Kidney glomerular epithelial cell (primary cell): Measurements from ENCODE around the gene HBA1.
"Not testable (repeated sequence)": the region's sequence is repeated elsewhere in the genome, so short reads cannot be mapped to it uniquely, and the experiment has no call there.

ENCODE experiments used
- DNase-seq: peaks from one replicate; lab custom pipeline; 2025; lab: John Stamatoyannopoulos, UW

HBA1 gene

GRCh38 chr16:175011-175949 is 1.2 kb upstream of the HBA1 start:
- no peak for DNase-seq

- not testable (repeated sequence) for DNase-seq
Observed at GRCh38 chr16:176006-176405, 474 bp upstream of the HBA1 start.

GRCh38 chr16:177394-177822 is 928 bp downstream of the HBA1 start:
- DNase-seq, result no peak

GRCh38 chr16:177981-178667 is 1.6 kb downstream of the HBA1 start:
- DNase-seq, result no peak

GRCh38 chr16:178668-179015 is 2.2 kb downstream of the HBA1 start:
- DNase-seq, result no peak

- DNase-seq, result no peak
Observed at GRCh38 chr16:179211-180092, 3.0 kb downstream of the HBA1 start.

- no peak for DNase-seq
Observed at GRCh38 chr16:180101-180675, 3.7 kb downstream of the HBA1 start, which contains the start of gene HBQ1. Gene HBQ1, plus strand, starts transcription at chr16:180459. Its CDS starts 28 bp downstream, at chr16:180487.

- peak; percentile 48 for DNase-seq
Observed at GRCh38 chr16:180681-181564, 4.4 kb downstream of the HBA1 start.

GRCh38 chr16:181565-182021 is 5.1 kb downstream of the HBA1 start:
- no peak for DNase-seq

GRCh38 chr16:183005-183404 is 6.5 kb downstream of the HBA1 start:
- no peak for DNase-seq

GRCh38 chr16:185213-185612 is 8.7 kb downstream of the HBA1 start:
- no peak for DNase-seq

GRCh38 chr16:185691-186090 is 9.2 kb downstream of the HBA1 start:
- DNase-seq, result no peak

- DNase-seq, result no peak
Observed at GRCh38 chr16:187330-187729, 10.8 kb downstream of the HBA1 start.

- no peak for DNase-seq
Observed at GRCh38 chr16:188674-189073, 12.2 kb downstream of the HBA1 start.

- DNase-seq, result no peak
Observed at GRCh38 chr16:189604-190186, 13.2 kb downstream of the HBA1 start.

- DNase-seq, result no peak
Observed at GRCh38 chr16:191831-192230, 15.4 kb downstream of the HBA1 start.

- DNase-seq, result no peak
Observed at GRCh38 chr16:192686-193085, 16.2 kb downstream of the HBA1 start.

- DNase-seq, result no peak
Observed at GRCh38 chr16:193441-193840, 17.0 kb downstream of the HBA1 start.

- DNase-seq, result no peak
Observed at GRCh38 chr16:194516-194915, 18.0 kb downstream of the HBA1 start.

GRCh38 chr16:200388-200787 is 23.9 kb downstream of the HBA1 start:
- peak; percentile 16 for DNase-seq
